SK-N-SH treated with all-trans-retinoic acid at 6 μM for 48 hours (cell line): ENCODE data around the gene PRTFDC1.

ENCODE experiments used
- ATAC-seq: fragments of 200-7000 bp; cut with Tn5 transposase; 3 replicates; pipeline ENCODE4 v1.9.1; 2020; ENCODE audit warnings: mild to moderate bottlenecking, moderate library complexity
- BACH2 ChIP-seq: fragments of 250-450 bp; sonication (Bioruptor Pico); IDR thresholded peaks from 2 replicates; pipeline ENCODE4 v1.9.0; 2021; ENCODE audit warnings: mild to moderate bottlenecking, borderline replicate concordance
- CSDC2 ChIP-seq: fragments of 250-450 bp; sonication (Bioruptor Pico); IDR thresholded peaks from 2 replicates; pipeline ENCODE4 v1.5.0; 2020; ENCODE audit warnings: mild to moderate bottlenecking, moderate library complexity
- CSRNP3 ChIP-seq: fragments of 250-450 bp; sonication (Bioruptor Pico); IDR thresholded peaks from 2 replicates; pipeline ENCODE4 v1.5.1; 2021; ENCODE audit warnings: mild to moderate bottlenecking, moderate library complexity
- ESRRG ChIP-seq: fragments of 250-450 bp; sonication (Bioruptor Pico); IDR thresholded peaks from 2 replicates; pipeline ENCODE4 v1.6.1; 2021; ENCODE audit warnings: mild to moderate bottlenecking
- GLIS3 ChIP-seq: fragments of 250-450 bp; sonication (Bioruptor Pico); IDR thresholded peaks from 2 replicates; pipeline ENCODE4 v1.5.0; 2020; ENCODE audit warnings: mild to moderate bottlenecking, moderate library complexity
- ISL1 ChIP-seq: fragments of 250-450 bp; sonication (Bioruptor Pico); IDR thresholded peaks from 2 replicates; pipeline ENCODE4 v2.1.2; 2022; ENCODE audit warnings: mild to moderate bottlenecking, moderate library complexity
- PATZ1 ChIP-seq: fragments of 250-450 bp; sonication (Bioruptor Pico); IDR thresholded peaks from 2 replicates; pipeline ENCODE4 v1.8.0; 2020; ENCODE audit warnings: mild to moderate bottlenecking, moderate library complexity, borderline replicate concordance
- POU6F1 ChIP-seq: fragments of 250-450 bp; sonication (Bioruptor Pico); IDR thresholded peaks from 2 replicates; pipeline ENCODE4 v1.8.0; 2021; ENCODE audit warnings: low read depth, mild to moderate bottlenecking, moderate library complexity, borderline replicate concordance
- PPARA ChIP-seq: fragments of 250-450 bp; sonication (Bioruptor Pico); IDR thresholded peaks from 2 replicates; pipeline ENCODE4 v1.5.0; 2020; ENCODE audit warnings: mild to moderate bottlenecking, borderline replicate concordance
- RARB ChIP-seq: fragments of 250-450 bp; sonication (Bioruptor Pico); IDR thresholded peaks from 2 replicates; pipeline ENCODE4 v1.8.0; 2021; ENCODE audit warnings: mild to moderate bottlenecking, moderate library complexity
- SNAI2 ChIP-seq: fragments of 250-450 bp; sonication (Bioruptor Pico); IDR thresholded peaks from 2 replicates; pipeline ENCODE4 v1.5.0; 2020; ENCODE audit warnings: mild to moderate bottlenecking, moderate library complexity
- TCF4 ChIP-seq: fragments of 250-450 bp; sonication (Bioruptor Pico); IDR thresholded peaks from 2 replicates; pipeline ENCODE4 v1.8.0; 2021; ENCODE audit warnings: mild to moderate bottlenecking, moderate library complexity, borderline replicate concordance
- TOX ChIP-seq: fragments of 250-450 bp; sonication (Bioruptor Pico); IDR thresholded peaks from 2 replicates; pipeline ENCODE4 v1.8.0; 2021; ENCODE audit warnings: mild to moderate bottlenecking, moderate library complexity, borderline replicate concordance
- TSHZ2 ChIP-seq: fragments of 250-450 bp; sonication (Bioruptor Pico); IDR thresholded peaks from 2 replicates; pipeline ENCODE4 v1.5.0; 2020; ENCODE audit warnings: mild to moderate bottlenecking, moderate library complexity
- ZC3H10 ChIP-seq: fragments of 250-450 bp; sonication (Bioruptor Pico); IDR thresholded peaks from 2 replicates; pipeline ENCODE4 v1.5.1; 2021; ENCODE audit warnings: mild to moderate bottlenecking, moderate library complexity
- ZFP3 ChIP-seq: fragments of 250-450 bp; sonication (Bioruptor Pico); IDR thresholded peaks from 2 replicates; pipeline ENCODE4 v1.5.0; 2020; ENCODE audit warnings: mild to moderate bottlenecking, moderate library complexity
- ZFP30 ChIP-seq: fragments of 450-650 bp; formaldehyde crosslinking; IDR thresholded peaks from 2 replicates; pipeline ENCODE4 v1.5.0; 2022; ENCODE audit warnings: mild to moderate bottlenecking, moderate library complexity
- ZNF565 ChIP-seq: fragments of 450-650 bp; formaldehyde crosslinking; conservative IDR thresholded peaks from 2 replicates; pipeline ENCODE4 v1.5.0; 2020; ENCODE audit warnings: low read depth, mild to moderate bottlenecking, moderate library complexity
- ZNF70 ChIP-seq: fragments of 450-650 bp; formaldehyde crosslinking; IDR thresholded peaks from 2 replicates; pipeline ENCODE4 v1.5.0; 2020; ENCODE audit warnings: mild to moderate bottlenecking, moderate library complexity
- ZNF8 ChIP-seq: fragments of 450-650 bp; formaldehyde crosslinking; IDR thresholded peaks from 2 replicates; pipeline ENCODE4 v1.5.0; 2020; ENCODE audit warnings: mild to moderate bottlenecking, moderate library complexity
- TF ChIP-seq, protein P1 (sequence below): fragments of 250-450 bp; sonication (Bioruptor Pico); IDR thresholded peaks from 2 replicates; pipeline ENCODE4 v1.5.1; 2020; ENCODE audit warnings: low read depth, mild to moderate bottlenecking, moderate library complexity

Gene PRTFDC1

GRCh38 chr10:24989867-24990266 lies 37.5 kb upstream of the PRTFDC1 start:
- TF ChIP-seq ZNF8 (no peak), ZFP30 (no peak), GLIS3 (no peak), TCF4 (CRISPR knock-in tag) (no peak), ZC3H10 (CRISPR knock-in tag) (no peak), TSHZ2 (CRISPR knock-in tag) (no peak), CSDC2 (CRISPR knock-in tag) (no peak), POU6F1 (no peak), RARB (CRISPR knock-in tag) (no peak)
- no peak for ATAC-seq

DNA sequence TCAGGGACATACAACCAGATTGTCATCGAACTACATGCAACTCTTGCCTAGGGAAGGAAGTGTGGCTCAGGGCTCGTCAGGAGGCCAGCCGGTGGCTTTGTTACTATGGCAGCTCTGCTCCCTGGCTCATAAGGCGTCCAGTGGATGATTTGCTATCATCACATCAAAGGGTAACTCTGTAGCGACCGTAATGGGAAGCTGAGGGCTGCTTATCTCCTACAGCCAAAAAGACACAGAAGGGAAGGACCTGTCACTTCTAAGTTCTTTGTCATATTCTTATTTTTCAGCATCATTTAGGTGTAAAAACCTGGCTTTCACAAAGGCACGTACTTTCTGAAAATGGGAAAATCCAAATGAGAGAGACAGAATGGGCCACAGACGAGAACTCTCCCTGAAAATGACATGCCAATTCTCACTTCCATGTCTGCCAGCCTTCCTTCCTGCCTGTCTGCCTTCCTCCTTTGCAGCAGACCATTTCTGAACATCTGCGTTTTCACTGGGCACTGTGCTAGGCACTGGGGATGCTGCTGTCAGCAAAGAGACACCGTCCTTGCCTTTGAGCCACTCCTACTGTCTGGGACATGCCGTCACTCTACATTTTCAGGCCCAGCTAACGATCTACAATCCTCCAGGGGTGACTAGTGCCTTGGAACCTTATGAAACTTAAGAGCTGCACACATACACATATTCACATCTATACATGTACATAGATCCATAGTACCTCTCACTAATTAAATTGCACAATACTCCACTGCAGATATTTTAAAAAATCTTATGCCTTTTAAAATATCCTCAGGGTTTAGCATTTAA lies 36.6 kb upstream of the PRTFDC1 start:
- ATAC-seq: no peak

More for the DNA sequence above, 36.6 kb upstream of the PRTFDC1 start:
- TF ChIP-seq SNAI2 (CRISPR knock-in tag): no peak
- no peak for TF ChIP-seq BACH2 (CRISPR knock-in tag)
- TF ChIP-seq PPARA (CRISPR knock-in tag): no peak
- no peak for TF ChIP-seq ZFP30
- no peak for TF ChIP-seq ZNF70
- no peak for TF ChIP-seq GLIS3
- TF ChIP-seq ZNF565 (CRISPR knock-in tag): no peak
- TF ChIP-seq ZC3H10 (CRISPR knock-in tag): no peak
- no peak for TF ChIP-seq TOX (CRISPR knock-in tag)
- no peak for TF ChIP-seq PATZ1 (CRISPR knock-in tag)
- TF ChIP-seq ESRRG: no peak
- TF ChIP-seq, protein P1, sequence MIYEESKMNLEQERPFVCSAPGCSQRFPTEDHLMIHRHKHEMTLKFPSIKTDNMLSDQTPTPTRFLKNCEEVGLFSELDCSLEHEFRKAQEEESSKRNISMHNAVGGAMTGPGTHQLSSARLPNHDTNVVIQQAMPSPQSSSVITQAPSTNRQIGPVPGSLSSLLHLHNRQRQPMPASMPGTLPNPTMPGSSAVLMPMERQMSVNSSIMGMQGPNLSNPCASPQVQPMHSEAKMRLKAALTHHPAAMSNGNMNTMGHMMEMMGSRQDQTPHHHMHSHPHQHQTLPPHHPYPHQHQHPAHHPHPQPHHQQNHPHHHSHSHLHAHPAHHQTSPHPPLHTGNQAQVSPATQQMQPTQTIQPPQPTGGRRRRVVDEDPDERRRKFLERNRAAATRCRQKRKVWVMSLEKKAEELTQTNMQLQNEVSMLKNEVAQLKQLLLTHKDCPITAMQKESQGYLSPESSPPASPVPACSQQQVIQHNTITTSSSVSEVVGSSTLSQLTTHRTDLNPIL: no peak
- no peak for TF ChIP-seq ISL1 (CRISPR knock-in tag)
- TF ChIP-seq ZFP3 (CRISPR knock-in tag): no peak
- TF ChIP-seq TSHZ2 (CRISPR knock-in tag): no peak
- TF ChIP-seq TCF4 (CRISPR knock-in tag): no peak
- TF ChIP-seq POU6F1: no peak
- no peak for TF ChIP-seq CSRNP3 (CRISPR knock-in tag)
